GM12801 (cell line): ENCODE measurements around the gene FA2H.

Experiments used
- CTCF ChIP-seq: IDR thresholded peaks from one replicate; pipeline ENCODE4 v1.5.1; 2011; ENCODE audit warnings: control low read depth; ENCODE audit not compliant: insufficient read length; ENCODE audit errors: extremely low read depth

The FA2H gene

GRCh38 chr16:74775255-74775654 is 635 bp upstream of the FA2H start:
- TF ChIP-seq CTCF: no peak

DNA sequence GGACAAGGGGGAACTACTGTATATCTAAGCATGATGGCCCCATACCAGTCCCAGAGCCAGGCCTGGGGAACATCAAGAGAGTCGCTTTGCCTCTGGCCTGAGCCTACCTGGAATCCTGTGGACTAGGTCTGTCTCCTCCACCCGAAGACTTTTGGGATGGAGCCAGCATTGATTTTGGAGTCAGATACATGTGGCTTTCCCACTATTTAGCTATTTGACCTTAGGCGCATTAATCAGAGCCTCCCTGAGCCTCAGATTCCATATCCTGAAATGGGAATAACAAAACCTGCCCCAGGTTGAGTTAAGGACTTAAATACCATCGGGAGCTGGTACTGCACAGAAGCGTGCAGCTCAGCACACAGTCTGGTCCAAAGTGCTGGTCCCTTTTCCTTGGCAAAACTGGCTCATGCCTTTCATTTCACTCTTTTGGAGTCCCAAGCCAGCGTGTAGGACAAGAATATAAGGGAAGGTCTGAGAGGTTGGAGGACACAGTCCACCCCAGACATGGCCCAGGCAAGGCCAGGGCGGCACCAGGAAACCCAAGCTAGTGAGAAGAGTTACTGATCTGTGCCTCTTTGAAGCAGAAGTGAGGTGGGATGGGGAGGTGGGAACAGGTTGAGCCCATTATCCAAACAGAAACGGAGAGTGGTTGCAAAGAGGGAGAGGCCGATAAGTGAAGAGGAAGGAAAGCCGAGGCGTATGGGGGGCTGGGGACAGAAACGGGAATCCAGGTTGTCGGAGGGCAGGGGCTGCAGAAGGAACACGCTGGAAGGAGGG is 986 bp downstream of the FA2H start:
- TF ChIP-seq CTCF: no peak

DNA sequence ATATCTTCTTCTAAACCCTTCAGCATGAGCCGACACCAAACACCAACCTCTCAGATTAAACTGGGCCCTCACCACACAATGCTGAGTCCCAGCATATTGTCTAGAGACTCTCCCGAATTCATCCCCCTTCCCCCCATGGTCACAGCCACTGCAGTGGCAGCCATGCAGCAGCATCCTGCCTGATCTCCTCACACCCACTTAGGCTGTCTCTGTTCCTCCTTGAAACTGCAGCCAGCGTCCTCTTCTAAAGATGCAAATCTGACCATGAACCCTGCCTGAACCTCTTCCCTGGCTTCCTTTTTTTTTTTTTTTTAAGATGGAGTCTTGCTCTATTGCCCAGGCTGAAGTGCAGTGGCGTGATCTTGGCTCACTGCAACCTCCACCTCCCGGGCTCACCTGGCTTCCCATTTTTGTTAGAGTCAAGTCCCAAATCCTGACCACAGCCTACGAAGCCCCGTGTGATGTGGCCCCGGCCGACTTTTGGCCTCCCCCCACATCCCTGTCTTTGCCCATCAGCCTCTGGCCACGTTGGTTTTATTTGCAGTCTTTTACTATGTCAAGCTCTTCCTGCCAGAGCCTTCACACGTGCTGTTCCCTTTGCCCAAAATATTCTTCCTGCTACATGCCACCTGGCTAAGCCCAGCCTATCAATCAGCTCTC is 2.8 kb downstream of the FA2H start:
- TF ChIP-seq CTCF: no peak

DNA sequence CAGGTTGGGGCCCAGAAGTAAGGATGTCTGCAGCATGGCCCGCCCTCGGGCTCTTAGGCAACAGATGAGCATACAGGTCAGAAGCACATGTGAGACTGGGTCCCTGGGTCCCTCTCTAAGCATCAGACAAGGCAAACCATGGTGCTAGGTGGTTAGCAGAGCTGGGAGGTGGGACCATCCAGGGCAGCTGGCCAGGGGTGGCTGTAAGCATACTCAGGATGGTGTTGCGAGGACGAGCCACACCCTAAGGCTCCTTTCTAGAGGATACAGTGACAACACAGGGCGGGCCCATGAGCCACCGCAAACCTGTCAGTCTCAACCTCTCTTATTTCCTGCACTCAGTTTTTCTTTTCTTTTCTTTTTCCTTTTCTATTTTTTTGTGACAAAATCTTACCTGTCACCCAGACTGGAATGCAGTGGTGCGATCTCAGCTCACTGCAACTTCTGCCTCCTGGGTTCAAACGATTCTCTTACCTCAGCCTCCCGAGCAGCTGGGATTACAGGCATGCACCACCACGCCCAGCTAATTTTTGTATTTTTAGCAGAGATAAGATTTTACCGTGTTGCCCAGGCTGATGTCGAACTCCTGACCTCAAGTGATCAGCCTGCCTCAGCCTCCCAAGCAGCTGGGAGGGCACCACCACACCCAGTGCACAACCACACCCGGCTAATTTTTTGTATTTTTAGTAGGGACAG is 3.6 kb downstream of the FA2H start:
- no peak for TF ChIP-seq CTCF

DNA sequence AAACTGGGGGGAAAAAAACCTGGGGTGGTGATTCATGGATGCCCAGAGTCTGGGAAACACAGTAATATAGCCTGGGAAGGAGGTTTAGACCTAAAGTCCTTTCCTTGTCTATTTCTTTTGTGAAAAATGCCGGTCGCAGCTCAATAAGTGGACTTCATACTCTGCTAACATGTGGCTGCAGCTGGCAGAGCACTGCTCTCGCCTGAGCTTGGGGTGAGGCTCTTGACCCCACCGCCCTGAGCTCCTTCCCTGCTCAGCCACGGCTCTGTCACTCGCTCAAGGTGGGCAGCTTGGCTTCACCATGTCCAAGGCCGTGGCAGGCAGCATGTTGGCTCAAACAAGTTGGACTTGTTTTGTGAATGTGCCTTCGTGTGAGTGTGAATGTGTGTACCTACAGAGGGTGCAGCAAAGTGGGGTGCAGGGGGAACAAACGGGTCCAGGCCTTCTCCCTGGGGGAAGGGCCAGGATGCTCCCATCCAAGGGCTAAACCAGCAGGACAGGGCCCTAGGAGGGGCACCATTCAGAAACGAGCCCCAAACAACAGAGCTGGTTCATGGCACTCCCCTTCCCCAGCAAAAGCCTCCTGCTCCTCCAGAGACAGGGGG is 4.9 kb downstream of the FA2H start:
- no peak for TF ChIP-seq CTCF

GRCh38 chr16:74768239-74768638 is 6.4 kb downstream of the FA2H start:
- TF ChIP-seq CTCF: no peak

DNA sequence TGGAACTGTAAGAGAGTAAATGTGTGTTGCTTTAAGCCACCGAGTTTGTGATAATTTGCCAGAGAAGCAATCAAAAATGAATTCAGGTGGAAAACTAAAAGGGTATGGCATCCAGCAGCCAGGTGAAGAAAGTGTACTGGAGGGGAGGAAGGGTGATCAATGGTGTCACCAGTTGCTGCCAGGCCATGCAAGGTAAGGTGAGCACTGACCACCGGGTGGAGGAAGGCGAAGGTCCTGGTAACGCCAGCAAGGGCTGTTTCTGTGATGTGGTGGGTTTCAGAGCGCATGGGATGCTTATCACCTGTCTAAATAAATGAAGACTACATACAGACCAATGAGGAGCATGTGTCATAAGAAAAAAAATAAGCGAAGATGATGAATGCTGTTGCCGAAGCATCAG is 6.9 kb downstream of the FA2H start:
- TF ChIP-seq CTCF: no peak
